NOMO-1 treated with dmso at 0.1 percent for 144 hours (cell line): Measurements from ENCODE around the gene CYP4B1.
"Not testable (repeated sequence)": the region's sequence is repeated elsewhere in the genome, so short reads cannot be mapped to it uniquely, and the experiment has no call there.

Experiments
- DNase-seq: peaks from one replicate; lab custom pipeline; 2025; ENCODE audit not compliant: unreplicated experiment; lab: John Stamatoyannopoulos, UW

CYP4B1 gene

GRCh38 chr1:46813858-46814396, 15.1 kb downstream of the CYP4B1 start:
- no peak for DNase-seq

GRCh38 chr1:46815133-46815532, 16.3 kb downstream of the CYP4B1 start:
- DNase-seq = no peak

GRCh38 chr1:46816930-46817329, 18.1 kb downstream of the CYP4B1 start:
- DNase-seq = no peak

- no peak for DNase-seq
These were observed 19.0 kb downstream of the CYP4B1 start for GRCh38 chr1:46817814-46818213.

GRCh38 chr1:46818591-46818990, 19.7 kb downstream of the CYP4B1 start:
- DNase-seq = no peak

GRCh38 chr1:46819335-46819734, 20.5 kb downstream of the CYP4B1 start:
- DNase-seq = no peak

- no peak for DNase-seq
These were observed 21.2 kb downstream of the CYP4B1 start for GRCh38 chr1:46820076-46820475.

GRCh38 chr1:46820560-46821060, 21.8 kb downstream of the CYP4B1 start:
- DNase-seq = no peak

- no peak for DNase-seq
These were observed 23.5 kb downstream of the CYP4B1 start for GRCh38 chr1:46822248-46822826.

GRCh38 chr1:46823151-46823550, 24.3 kb downstream of the CYP4B1 start:
- DNase-seq = no peak

GRCh38 chr1:46826892-46827291, 28.0 kb downstream of the CYP4B1 start:
- DNase-seq = not testable (repeated sequence)

- DNase-seq = no peak
These were observed 31.9 kb downstream of the CYP4B1 start for GRCh38 chr1:46830665-46831322.

GRCh38 chr1:46835469-46835868, 36.6 kb downstream of the CYP4B1 start:
- not testable (repeated sequence) for DNase-seq

- DNase-seq = not testable (repeated sequence)
These were observed 47.5 kb downstream of the CYP4B1 start for GRCh38 chr1:46846386-46846785.

- DNase-seq = not testable (repeated sequence)
These were observed 58.8 kb downstream of the CYP4B1 start for GRCh38 chr1:46857660-46858065.

- no peak for DNase-seq
These were observed 63.5 kb downstream of the CYP4B1 start for GRCh38 chr1:46862348-46862747.
